Hypothalamus (tissue), 51 donors: ENCODE results near the gene IP6K3.

ENCODE experiments used
- DNase-seq, 51 donors: peaks; one replicate each; lab custom pipeline; 2025; lab: John Stamatoyannopoulos, UW

Gene IP6K3

DNA sequence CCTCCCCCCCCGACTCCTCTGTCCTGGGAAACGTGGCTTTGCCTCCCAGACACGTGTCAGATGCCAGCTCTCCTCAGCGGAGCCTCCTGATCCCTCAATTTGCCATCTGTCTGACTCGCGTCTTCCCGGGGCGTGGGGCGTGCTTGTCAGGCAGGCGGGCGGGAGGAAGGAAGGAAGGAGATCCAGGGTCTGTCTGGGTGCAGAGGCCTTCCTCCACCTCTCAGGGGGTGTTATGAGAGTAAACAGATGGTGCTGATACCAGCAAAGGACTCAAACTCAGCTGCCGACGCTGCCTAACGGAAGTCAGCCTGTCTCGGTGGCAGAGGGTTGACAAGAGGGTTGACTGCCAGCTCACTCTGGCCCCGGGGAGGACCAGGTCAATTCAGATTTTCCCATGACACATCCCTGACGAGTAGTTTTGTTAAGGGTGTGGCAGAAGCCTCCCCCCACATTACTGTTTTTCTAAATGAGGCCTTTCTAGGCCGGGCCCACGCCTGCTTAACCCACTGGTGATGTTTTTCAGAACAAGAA lies 52.2 kb downstream of the IP6K3 start:
- DNase-seq = peak in 1 of 51 donors; percentile 14

DNA sequence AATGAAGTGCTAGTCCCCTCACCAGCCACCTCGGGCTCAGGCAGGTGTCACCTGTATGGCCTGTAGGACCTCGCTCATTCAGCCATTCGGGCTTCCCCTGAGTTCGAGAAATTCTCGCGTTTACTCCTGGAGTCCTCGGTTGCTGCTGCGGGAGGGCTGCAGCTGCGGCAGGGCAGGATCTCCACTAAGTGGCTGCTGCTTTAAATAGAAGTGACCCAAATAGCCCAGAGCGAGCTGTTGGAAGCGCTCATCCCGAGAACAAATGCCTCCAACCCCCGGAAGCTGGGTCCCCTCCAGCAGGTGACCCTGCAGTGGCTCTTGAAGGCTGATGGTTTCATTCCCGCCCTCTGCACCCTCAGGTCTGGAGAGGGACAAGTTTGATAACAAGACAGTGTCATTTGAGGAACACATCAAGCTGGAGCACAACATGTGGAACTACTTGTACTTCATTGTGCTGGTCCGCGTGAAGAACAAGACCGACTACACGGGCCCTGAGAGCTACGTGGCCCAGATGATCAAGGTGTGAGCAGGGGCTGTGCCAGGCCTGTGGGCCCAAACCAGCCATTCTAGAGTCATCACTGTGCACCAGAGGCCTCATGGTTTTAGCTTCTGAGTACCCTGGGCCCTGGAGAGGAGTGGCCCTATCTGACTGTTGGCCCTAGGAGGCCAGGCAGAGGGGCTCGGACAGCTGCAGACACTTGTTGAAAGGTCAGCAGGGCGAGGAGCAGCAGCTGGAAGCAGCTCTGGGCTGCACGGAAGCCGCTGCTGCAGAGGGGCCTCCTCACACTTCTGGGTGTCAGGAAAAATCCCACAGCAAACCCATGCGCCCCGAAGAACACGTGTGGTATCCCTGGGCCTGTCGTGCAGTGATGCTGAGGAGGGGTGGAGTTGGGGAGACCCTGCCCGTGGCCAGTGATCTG lies 53.3 kb downstream of the IP6K3 start:
- peak in 1 of 51 donors; percentile 24 for DNase-seq

DNA sequence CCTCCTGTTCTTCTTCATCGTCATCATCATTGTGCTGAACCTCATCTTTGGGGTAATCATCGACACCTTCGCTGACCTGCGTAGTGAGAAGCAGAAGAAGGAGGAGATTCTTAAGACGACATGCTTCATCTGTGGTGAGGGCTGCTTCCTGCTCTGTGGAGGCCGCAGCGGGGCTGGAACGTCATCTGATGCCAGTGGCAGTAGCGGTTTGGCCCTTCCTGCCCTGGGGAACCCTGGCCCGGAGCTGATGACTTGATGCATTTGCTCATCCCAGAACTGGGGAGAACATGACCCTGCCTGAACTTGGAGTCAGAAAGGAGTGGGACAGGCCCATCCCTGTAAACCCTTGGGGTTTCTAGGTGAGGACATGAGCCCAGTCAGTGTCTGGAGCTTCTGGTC lies 53.9 kb downstream of the IP6K3 start:
- DNase-seq = peak in 1 of 51 donors; percentile 5

DNA sequence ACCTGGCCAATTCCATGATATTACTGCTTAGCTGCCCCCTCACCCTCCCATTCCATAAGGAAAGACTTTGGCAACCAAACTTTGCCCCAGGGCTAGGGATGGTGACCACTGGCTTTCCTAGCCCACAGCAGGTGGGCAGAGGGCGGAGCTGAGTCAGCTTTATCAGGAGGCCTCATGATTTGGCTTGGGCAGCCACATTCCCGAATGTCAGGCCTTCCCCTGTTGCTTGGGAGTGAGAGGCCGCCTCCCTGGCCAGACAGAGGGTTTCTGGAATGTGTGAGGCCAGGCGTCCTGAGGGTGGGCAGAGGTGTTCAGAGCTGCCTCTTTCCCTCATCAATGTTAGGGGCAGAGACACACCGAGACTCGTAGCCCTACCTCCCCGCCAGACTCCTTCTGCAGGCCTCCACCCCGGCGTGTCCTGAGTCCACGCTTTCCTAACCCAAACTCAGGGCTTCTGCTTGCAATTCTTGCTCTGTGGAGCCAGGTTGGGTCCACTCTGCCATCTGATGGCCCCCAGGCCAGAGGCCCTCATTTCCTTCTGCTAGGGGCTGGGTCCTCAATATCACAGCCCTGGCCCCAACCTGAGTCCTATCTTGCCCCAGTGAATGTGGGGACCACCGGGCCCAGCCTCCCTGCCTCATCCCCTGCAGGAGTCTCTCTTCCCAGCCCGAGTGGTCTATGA lies 54.5 kb downstream of the IP6K3 start:
- DNase-seq = no peak

DNA sequence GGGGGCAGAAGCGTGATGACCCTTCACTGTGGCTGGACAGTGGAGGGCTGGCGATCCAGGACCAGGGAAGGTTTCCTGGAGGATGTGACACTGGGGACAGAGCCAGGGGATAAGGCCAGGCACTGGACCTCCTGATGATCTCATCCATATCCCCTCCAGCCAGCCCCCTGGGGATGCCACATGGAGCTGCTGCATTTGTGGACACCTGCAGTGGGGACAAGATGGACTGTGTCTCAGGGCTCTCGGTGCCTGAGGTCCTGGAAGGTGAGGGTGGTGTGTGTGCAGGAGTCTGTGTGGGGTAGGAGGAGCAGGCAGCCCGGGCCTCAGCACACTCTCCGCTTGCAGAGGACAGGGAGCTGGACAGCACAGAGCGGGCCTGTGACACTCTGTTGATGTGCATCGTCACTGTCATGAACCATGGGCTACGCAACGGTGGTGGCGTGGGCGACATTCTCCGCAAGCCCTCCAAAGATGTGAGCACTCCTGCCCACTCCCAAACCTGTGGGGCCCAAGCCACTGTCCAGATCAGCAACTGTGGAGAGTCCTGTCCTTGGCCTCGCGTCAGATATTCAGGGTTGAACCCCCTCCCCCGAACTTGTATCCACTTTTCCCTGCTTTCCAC lies 55.1 kb downstream of the IP6K3 start:
- no peak for DNase-seq

DNA sequence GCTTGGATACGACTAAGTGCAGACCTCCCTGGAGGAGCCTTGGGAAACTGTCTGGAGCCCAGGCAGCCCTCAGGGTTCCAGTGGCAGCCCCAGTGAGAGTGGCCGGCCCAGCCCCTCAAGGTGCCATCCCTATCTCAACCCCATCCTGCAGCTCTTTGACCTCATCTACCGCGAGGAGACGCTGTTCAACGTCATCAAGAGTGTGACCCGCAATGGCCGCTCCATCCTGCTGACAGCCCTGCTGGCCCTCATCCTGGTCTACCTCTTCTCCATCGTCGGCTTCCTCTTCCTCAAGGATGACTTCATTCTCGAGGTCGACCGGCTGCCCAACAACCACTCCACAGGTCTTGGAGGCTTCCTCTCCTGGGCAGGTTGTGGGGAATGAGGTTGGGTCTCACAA lies 55.9 kb downstream of the IP6K3 start:
- DNase-seq = no peak

DNA sequence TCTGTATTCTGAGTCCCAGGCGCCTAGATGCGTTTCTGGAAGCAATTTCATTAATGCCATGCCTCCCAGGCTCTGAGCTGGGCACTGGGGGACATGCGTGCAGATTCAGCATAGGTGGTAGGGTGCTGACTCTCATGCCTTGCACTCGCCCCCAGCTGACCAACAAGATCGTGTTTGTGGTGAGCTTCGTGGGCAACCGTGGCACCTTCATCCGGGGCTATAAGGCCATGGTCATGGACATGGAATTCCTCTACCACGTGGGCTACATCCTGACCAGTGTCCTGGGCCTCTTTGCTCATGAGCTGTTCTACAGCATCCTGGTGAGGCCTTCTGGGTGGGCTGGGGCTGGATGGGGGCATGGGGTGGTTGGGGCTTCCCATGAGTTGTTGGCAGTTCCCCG lies 56.8 kb downstream of the IP6K3 start:
- no peak for DNase-seq

DNA sequence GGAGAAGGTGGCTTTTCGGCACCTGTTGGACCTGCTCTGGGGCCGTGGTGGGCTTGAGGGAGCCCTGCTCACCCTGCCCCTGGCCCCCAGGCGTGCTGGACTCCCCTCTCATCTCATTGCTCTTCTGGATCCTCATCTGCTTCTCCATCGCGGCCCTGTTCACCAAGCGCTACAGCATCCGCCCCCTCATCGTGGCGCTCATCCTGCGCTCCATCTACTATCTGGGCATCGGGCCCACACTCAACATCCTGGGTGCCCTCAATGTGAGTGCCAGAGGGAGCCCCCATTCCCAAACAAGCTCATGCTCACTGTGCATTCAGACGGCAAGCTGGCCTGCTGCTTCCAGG lies 57.6 kb downstream of the IP6K3 start:
- no peak for DNase-seq

DNA sequence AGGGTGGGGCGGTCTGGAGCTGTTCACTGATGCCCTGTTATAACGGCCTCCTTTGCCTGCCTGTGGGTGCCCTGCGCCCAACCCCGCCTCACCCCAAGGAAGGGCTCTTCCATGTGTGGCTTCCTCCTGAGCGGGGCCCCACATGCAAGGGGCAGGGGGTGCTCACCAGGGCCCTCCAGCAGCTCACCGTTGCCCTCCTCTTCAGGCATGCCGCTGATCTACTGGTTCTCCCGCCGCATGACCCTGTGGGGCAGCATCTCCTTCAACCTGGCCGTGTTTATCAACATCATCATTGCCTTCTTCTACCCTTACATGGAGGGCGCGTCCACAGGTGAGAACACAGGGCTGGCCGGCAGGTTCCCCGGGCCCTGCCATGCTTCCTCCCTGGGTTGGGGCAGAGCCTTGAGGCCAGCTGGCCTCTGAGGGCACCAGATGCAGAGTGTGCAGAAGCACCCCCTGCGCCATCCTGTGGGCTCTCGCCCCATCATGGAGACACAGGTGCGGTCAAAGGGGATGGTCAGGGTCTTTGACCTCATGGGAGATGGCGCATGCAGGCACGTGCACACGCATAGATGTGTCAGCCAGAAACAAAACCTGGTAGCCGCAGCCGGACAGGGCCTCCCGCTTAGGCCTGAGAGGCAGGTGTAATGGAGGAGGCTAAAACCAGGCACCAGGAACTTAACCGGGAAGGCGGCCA lies 58.1 kb downstream of the IP6K3 start:
- DNase-seq = no peak

DNA sequence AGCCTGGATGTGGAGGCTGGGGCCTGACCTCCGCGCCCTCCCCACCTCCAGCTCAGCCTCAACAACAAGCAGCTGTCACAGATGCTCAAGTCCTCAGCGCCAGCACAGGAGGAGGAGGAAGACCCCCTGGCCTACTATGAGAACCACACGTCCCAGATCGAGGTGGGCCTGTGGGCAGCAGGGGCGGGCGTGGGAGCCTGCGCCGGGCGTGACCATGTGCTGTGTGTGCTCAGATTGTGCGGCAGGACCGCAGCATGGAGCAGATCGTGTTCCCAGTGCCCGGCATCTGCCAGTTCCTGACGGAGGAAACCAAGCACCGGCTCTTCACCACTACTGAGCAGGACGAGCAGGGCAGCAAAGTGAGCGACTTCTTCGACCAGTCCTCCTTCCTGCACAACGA lies 58.7 kb downstream of the IP6K3 start:
- DNase-seq = no peak

DNA sequence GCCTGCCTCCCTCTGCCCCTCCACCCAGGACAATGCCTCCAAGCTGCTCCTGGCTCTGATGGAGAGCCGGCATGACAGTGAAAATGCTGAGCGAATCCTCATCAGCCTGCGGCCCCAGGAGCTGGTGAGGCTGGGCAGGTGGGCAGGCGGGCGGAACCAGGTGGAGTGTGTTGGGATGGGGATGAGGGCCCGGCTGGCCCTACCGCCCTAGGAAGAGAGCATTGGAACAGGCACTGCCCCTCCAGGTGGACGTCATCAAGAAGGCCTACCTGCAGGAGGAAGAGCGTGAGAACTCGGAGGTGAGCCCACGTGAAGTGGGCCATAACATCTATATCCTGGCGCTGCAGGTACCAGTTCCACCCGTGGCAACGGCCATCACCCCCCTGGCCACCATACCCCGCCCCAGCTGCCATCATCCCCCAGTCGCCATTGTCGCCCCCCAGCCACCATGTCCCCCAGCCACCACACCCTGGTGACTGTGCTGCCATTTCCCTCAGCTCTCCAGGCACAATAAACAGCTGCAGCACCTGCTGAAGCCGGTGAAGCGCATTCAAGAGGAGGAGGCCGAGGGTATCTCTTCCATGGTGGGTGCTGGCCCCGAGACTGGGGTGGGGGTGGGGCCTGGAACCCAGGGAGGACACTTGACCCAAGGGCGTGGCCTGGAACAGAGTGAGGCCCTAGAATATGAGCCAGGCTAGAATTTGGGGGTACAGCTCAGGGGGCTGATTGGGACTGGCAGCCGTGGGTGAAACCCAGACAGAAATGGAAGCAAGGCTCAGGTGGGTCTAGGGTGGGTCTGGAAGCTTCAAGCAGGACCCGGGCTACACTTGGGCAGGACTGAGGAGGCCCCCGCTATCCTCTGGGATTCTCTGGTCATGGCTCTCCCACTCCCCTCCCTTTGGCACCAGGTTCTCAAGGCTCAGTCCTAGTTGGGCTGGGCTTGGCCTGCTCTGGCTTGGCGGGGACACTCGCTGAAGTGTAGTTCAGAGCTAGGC lies 59.4 kb downstream of the IP6K3 start:
- DNase-seq = no peak

DNA sequence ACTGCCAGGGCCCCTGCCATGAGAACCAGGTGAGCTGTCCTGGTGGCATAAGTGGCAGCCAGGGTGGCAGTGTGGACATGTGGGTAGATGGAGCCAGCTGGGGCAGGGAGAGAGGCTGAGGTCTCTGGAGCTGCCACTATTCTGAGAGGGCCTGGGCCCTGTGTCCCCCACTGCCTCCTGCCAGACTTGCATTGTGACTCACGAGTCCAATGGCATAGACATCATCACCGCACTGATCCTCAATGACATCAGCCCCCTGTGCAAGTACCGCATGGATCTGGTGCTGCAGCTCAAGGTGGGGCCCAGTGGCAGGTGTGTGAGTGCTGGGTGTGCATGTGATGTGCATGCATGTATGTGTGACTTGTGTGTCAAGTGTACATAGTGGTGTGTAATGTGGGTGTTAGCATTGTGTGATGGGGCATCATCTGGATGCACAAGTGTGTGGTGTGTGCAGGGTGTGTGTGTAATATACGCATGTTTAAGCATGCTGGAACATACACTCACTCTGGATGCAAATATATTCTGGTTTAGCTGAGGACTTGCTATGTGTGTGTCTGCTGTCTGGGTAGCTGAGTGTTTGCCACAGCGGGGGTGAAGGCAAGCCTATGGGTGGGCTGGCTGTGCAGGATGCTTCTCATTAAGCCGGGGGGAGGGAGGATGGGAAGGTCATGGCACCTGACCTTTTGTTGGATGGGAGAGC lies 60.3 kb downstream of the IP6K3 start:
- no peak for DNase-seq

DNA sequence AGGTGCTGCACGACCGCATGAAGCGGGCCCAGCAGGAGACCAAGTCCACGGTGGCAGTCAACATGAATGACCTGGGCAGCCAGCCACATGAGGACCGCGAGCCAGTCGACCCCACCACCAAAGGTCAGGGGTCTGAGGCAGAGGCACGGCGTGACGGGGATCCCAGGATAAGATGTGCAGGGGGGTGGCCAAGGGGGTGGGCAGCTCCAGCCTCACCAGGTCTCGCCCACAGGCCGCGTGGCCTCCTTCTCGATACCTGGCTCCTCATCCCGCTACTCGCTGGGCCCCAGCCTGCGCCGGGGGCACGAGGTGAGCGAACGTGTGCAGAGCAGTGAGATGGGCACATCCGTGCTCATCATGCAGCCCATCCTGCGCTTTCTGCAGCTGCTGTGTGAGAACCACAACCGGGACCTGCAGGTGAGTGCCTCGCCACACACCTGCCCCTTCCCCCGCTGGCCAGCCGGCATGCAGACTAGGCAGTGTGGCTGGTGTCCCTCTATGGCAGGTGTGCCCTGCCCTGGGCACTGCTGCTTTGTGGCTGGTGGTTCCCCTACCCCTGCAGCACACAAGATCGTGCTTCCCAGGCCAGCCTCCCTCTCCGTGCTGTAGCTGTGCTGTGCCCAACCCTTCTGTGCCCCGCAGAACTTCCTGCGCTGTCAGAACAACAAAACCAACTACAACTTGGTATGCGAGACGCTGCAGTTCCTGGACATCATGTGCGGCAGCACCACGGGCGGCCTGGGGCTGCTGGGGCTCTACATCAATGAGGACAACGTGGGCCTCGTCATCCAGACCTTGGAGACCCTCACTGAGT lies 61.1 kb downstream of the IP6K3 start:
- DNase-seq = no peak

DNA sequence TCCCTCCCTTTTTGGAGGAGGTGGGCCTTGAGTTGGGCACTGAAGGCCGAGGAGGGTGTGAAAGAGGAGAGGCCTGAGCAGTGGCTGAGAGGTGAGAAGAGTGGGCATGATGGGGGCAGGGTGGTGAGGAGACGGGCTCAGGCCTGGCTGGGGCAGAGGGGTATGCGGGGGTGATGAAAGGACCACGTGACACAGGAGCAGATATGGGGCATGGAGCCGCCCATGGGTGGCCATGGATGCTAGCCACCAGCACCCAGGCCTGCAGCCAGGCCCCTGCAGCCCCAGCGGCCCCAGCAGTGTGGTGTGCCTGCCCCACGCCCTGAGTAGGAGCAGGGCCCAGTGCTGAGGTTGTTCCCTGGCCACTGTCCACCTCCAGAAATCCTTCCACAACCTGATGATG lies 61.7 kb downstream of the IP6K3 start:
- DNase-seq = no peak

DNA sequence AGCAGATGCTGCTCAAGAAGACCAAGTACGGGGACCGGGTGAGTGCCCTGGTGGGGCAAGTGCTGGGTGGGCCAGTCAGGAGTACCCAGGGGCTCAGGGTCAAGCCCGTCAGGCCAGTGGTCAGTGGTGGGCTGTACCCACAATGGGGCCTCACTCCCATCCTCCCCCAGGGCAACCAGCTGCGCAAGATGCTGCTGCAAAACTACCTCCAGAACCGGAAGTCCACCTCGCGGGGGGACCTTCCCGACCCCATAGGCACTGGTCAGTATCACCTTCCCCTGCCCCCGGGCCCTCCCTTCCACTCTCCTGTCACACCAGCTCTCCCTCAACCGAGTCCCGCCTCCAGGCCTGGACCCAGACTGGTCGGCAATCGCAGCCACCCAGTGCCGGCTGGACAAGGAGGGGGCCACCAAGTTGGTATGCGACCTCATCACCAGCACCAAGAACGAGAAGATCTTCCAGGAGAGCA lies 62.2 kb downstream of the IP6K3 start:
- DNase-seq = no peak

DNA sequence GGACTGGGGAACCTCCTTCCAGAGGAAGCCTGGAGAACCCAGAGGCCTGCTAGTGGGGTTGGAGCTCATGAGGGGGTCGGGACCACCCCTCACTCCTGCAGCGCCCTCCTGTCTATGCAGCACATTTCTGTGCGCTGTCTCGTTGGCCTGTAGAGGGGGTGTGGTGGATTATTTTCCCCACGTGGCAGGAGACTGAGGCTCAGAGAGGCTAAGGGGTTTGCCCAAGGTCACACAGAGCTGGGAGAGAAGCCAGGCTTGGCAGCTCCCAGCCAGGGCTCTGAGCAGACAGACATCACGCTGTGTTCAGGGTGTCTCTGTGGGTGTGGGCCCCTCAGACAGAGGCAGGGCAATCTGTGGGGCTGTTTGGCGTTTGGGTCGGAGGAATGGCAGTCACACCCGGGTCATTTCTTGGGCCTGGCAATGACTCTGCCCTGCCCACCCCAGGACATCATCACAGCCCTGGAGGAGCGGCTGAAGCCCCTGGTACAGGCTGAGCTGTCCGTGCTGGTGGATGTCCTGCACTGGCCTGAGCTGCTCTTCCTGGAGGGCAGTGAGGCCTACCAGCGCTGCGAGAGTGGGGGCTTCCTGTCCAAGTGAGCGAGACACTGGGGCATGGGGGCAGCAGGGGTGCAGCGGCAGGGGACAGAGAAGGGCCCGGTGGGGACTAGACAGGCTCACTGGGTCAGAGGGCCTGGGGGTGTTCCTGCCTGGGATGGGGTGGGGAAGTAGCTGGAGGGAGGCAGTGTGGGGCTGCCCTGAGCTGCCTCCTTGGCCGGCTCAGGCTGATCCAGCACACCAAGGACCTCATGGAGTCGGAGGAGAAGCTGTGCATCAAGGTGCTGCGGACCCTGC lies 62.9 kb downstream of the IP6K3 start:
- no peak for DNase-seq

DNA sequence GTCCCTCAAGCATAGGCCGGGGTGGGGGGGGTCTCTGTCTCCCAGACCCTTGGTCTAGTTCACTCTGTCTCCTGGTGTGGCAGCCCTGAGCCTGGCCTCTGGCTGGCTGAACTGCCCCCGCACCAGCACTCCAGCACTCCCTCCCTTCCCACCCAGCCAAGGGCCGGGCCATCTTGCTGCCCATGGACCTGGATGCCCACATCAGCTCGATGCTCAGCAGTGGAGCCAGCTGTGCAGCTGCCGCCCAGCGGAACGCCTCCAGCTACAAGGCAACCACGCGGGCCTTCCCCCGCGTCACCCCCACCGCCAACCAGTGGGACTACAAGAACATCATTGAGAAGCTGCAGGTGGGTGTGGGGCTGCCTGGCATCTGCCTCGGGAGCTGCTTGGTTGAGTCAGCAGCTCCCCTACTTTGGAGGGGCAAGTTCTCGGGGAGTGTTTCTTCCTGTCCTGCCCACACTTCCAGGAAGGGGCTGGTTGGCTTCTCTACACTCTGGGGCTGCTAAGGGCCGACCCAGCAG lies 63.6 kb downstream of the IP6K3 start:
- DNase-seq = peak in 38 of 51 donors; percentile 12 to 86 (median 58)
